HEK293 (cell line): ENCODE data around the gene CPA4.

Experiments used
- ATF2 ChIP-seq: fragments of 450-650 bp; formaldehyde crosslinking; IDR thresholded peaks from 2 replicates; pipeline ENCODE4 v1.5.1; 2016; ENCODE audit warnings: missing biosample characterization, missing genetic modification characterization, low read depth
- HOXD13 ChIP-seq: sonication (generic); formaldehyde crosslinking; IDR thresholded peaks from 2 replicates; pipeline ENCODE4 v1.8.0; 2022; ENCODE audit warnings: missing genetic modification reagents, borderline replicate concordance
- KLF16 ChIP-seq: fragments of 450-650 bp; formaldehyde crosslinking; IDR thresholded peaks from 2 replicates; pipeline ENCODE4 v1.5.1; 2017; ENCODE audit warnings: missing biosample characterization, missing genetic modification characterization
- PATZ1 ChIP-seq: fragments of 450-650 bp; formaldehyde crosslinking; IDR thresholded peaks from 2 replicates; pipeline ENCODE4 v1.5.1; 2016; ENCODE audit warnings: missing biosample characterization, missing genetic modification characterization
- PRDM6 ChIP-seq: fragments of 450-650 bp; formaldehyde crosslinking; IDR thresholded peaks from 2 replicates; pipeline ENCODE4 v1.5.1; 2017; ENCODE audit warnings: missing biosample characterization, missing genetic modification characterization
- WT1 ChIP-seq: fragments of 450-650 bp; formaldehyde crosslinking; IDR thresholded peaks from 2 replicates; pipeline ENCODE4 v1.5.1; 2016; ENCODE audit warnings: missing biosample characterization, missing genetic modification characterization
- ZBTB20 ChIP-seq: fragments of 450-650 bp; formaldehyde crosslinking; IDR thresholded peaks from 2 replicates; pipeline ENCODE4 v1.5.1; 2016; ENCODE audit warnings: missing biosample characterization, missing genetic modification characterization
- ZBTB21 ChIP-seq: fragments of 450-650 bp; formaldehyde crosslinking; IDR thresholded peaks from 2 replicates; pipeline ENCODE4 v1.5.1; 2017; ENCODE audit warnings: missing biosample characterization, missing genetic modification characterization
- ZBTB44 ChIP-seq: fragments of 450-650 bp; IDR thresholded peaks from 2 replicates; pipeline ENCODE4 v1.5.1; 2018; ENCODE audit warnings: missing biosample characterization, mild to moderate bottlenecking, missing genetic modification characterization
- ZBTB49 ChIP-seq: fragments of 450-650 bp; formaldehyde crosslinking; IDR thresholded peaks from 2 replicates; pipeline ENCODE4 v1.5.1; 2016; ENCODE audit warnings: missing biosample characterization, missing genetic modification characterization, low read depth
- ZBTB7A ChIP-seq: fragments of 450-650 bp; formaldehyde crosslinking; IDR thresholded peaks from 2 replicates; pipeline ENCODE4 v1.5.1; 2016; ENCODE audit warnings: low read depth, missing biosample characterization, missing genetic modification characterization
- ZNF121 ChIP-seq: fragments of 450-650 bp; formaldehyde crosslinking; IDR thresholded peaks from 2 replicates; pipeline ENCODE4 v1.5.1; 2016; ENCODE audit warnings: missing biosample characterization, missing genetic modification characterization
- ZNF174 ChIP-seq: fragments of 450-650 bp; formaldehyde crosslinking; IDR thresholded peaks from 2 replicates; pipeline ENCODE4 v1.5.0; 2017; ENCODE audit warnings: missing biosample characterization, mild to moderate bottlenecking, missing genetic modification characterization
- ZNF2 ChIP-seq: fragments of 450-650 bp; formaldehyde crosslinking; IDR thresholded peaks from 2 replicates; pipeline ENCODE4 v1.5.1; 2016; ENCODE audit warnings: missing biosample characterization, missing genetic modification characterization
- ZNF274 ChIP-seq, 2 experiments: fragments of 200-500 bp in 1 of 2; fragments of 450-650 bp in 1 of 2; sonication (Bioruptor generic) in 1 of 2; formaldehyde crosslinking in 1 of 2; IDR thresholded peaks; 2 replicates each; pipeline versions ENCODE4 v1.5.1 to v1.6.1; 2014 to 2016; ENCODE audit warnings: borderline replicate concordance in 1 of 2, inconsistent platforms in 1 of 2, low read length in 1 of 2, missing biosample characterization in 1 of 2, missing genetic modification characterization in 1 of 2
- ZNF324 ChIP-seq: fragments of 450-650 bp; formaldehyde crosslinking; IDR thresholded peaks from 2 replicates; pipeline ENCODE4 v1.5.1; 2016; ENCODE audit warnings: missing biosample characterization, missing genetic modification characterization
- ZNF404 ChIP-seq: fragments of 450-650 bp; formaldehyde crosslinking; IDR thresholded peaks from 2 replicates; pipeline ENCODE4 v1.5.1; 2017; ENCODE audit warnings: missing biosample characterization, missing genetic modification characterization
- ZNF513 ChIP-seq: fragments of 450-650 bp; IDR thresholded peaks from 2 replicates; pipeline ENCODE4 v1.5.1; 2018; ENCODE audit warnings: missing biosample characterization, missing genetic modification characterization
- ZNF596 ChIP-seq: fragments of 450-650 bp; IDR thresholded peaks from 2 replicates; pipeline ENCODE4 v1.5.0; 2018; ENCODE audit warnings: missing biosample characterization, mild to moderate bottlenecking, missing genetic modification characterization, moderate library complexity
- ZNF664 ChIP-seq: fragments of 450-650 bp; formaldehyde crosslinking; IDR thresholded peaks from 2 replicates; pipeline ENCODE4 v1.5.1; 2016; ENCODE audit warnings: missing biosample characterization, missing genetic modification characterization
- ZNF677 ChIP-seq: fragments of 450-650 bp; IDR thresholded peaks from 2 replicates; pipeline ENCODE4 v1.5.0; 2018; ENCODE audit warnings: missing biosample characterization, mild to moderate bottlenecking, missing genetic modification characterization, moderate library complexity
- ZNF704 ChIP-seq: fragments of 450-650 bp; formaldehyde crosslinking; IDR thresholded peaks from 2 replicates; pipeline ENCODE4 v1.5.1; 2016; ENCODE audit warnings: missing biosample characterization, missing genetic modification characterization
- ZNF776 ChIP-seq: fragments of 450-650 bp; formaldehyde crosslinking; IDR thresholded peaks from 2 replicates; pipeline ENCODE4 v1.5.0; 2017; ENCODE audit warnings: missing biosample characterization, missing genetic modification characterization, borderline replicate concordance
- ZNF843 ChIP-seq: fragments of 450-650 bp; formaldehyde crosslinking; IDR thresholded peaks from 2 replicates; pipeline ENCODE4 v1.5.1; 2016; ENCODE audit warnings: missing biosample characterization, missing genetic modification characterization
- ZSCAN23 ChIP-seq: fragments of 450-650 bp; formaldehyde crosslinking; IDR thresholded peaks from 2 replicates; pipeline ENCODE4 v1.5.1; 2016; ENCODE audit warnings: missing biosample characterization, missing genetic modification characterization

The CPA4 gene

GRCh38 chr7:130365511-130366441 lies 72.8 kb downstream of the CPA4 start (continued):
- TF ChIP-seq ZNF324 (tag by site-specific recombination) (no peak), HOXD13 (CRISPR knock-in tag) (no peak), ZNF404 (no peak), ZNF121 (tag by site-specific recombination) (no peak), ZNF2 (tag by site-specific recombination) (0 out of 2 replicates have a peak, but pooled peaks have one; percentile 43), ZNF677 (tag by site-specific recombination) (no peak), ZSCAN23 (tag by site-specific recombination) (no peak), ZBTB44 (tag by site-specific recombination) (no peak), ZNF704 (tag by site-specific recombination) (no peak), ATF2 (tag by site-specific recombination) (no peak), ZNF174 (tag by site-specific recombination) (no peak), ZNF274 (IDR thresholded peaks at IDR 0.05; ENCODE audit: low read length) (no peak), ZNF274 (tag by site-specific recombination; IDR thresholded peaks at IDR 0.05; ENCODE audit: borderline replicate concordance) (no peak), ZNF596 (tag by site-specific recombination) (no peak), ZNF664 (tag by site-specific recombination) (no peak), WT1 (peak; percentile 88), ZBTB7A (tag by site-specific recombination) (no peak), ZNF513 (no peak), ZBTB49 (tag by site-specific recombination) (no peak), PATZ1 (tag by site-specific recombination) (peak; percentile 61), PRDM6 (tag by site-specific recombination) (peak; percentile 52), KLF16 (tag by site-specific recombination) (no peak), ZNF776 (tag by site-specific recombination) (no peak), ZBTB20 (tag by site-specific recombination) (no peak), ZNF843 (tag by site-specific recombination) (no peak), ZBTB21 (no peak)
